ENCODE measurements around the gene GNMT.
"Not testable (repeated sequence)": the region's sequence is repeated elsewhere in the genome, so short reads cannot be mapped to it uniquely, and the experiment has no call there.

GNMT gene

GRCh38 chr6:42940493-42941045 is 20.0 kb upstream of the GNMT start:
- DNase-seq (ENCODE audit: insufficient read length, low spot score) = no peak
- no peak for FAIRE-seq

- not testable (repeated sequence) for FAIRE-seq
Measured at GRCh38 chr6:42941356-42941755, 19.2 kb upstream of the GNMT start.

GRCh38 chr6:42942444-42942843 is 18.1 kb upstream of the GNMT start:
- no peak for DNase-seq (ENCODE audit: insufficient read length, low spot score)

More at GRCh38 chr6:42941356-42941755, 19.2 kb upstream of the GNMT start:
- DNase-seq (ENCODE audit: insufficient read length, low spot score) = not testable (repeated sequence)

GRCh38 chr6:42947950-42948349 is 12.6 kb upstream of the GNMT start:
- FAIRE-seq = no peak
- DNase-seq (ENCODE audit: insufficient read length, low spot score) = no peak

More at GRCh38 chr6:42942444-42942843, 18.1 kb upstream of the GNMT start:
- no peak for FAIRE-seq

- FAIRE-seq (no peak), DNase-seq (ENCODE audit: insufficient read length, low spot score) (no peak)
Measured at GRCh38 chr6:42952389-42952788, 8.2 kb upstream of the GNMT start.

GRCh38 chr6:42954405-42954804 is 6.1 kb upstream of the GNMT start:
- DNase-seq (ENCODE audit: insufficient read length, low spot score); FAIRE-seq: not testable (repeated sequence)

GRCh38 chr6:42958125-42958524 is 2.4 kb upstream of the GNMT start:
- no peak for FAIRE-seq

GRCh38 chr6:42959917-42960242 is 674 bp upstream of the GNMT start:
- FAIRE-seq (no peak), DNase-seq (ENCODE audit: insufficient read length, low spot score) (no peak)

More at GRCh38 chr6:42958125-42958524, 2.4 kb upstream of the GNMT start:
- no peak for DNase-seq (ENCODE audit: insufficient read length, low spot score)

GRCh38 chr6:42961020-42961470 is 491 bp downstream of the GNMT start:
- DNase-seq (ENCODE audit: insufficient read length, low spot score) = no peak
- FAIRE-seq = no peak

- DNase-seq (ENCODE audit: insufficient read length, low spot score) (no peak), FAIRE-seq (no peak)
Measured at GRCh38 chr6:42962096-42962495, 1.5 kb downstream of the GNMT start.

GRCh38 chr6:42962502-42963178 is 2.1 kb downstream of the GNMT start:
- DNase-seq (ENCODE audit: insufficient read length, low spot score) = no peak
- FAIRE-seq = no peak

- FAIRE-seq (no peak), DNase-seq (ENCODE audit: insufficient read length, low spot score) (no peak)
Measured at GRCh38 chr6:42963179-42963854, 2.8 kb downstream of the GNMT start.

GRCh38 chr6:42963855-42964605 is 3.5 kb downstream of the GNMT start:
- no peak for DNase-seq (ENCODE audit: insufficient read length, low spot score)
- no peak for FAIRE-seq

- FAIRE-seq = no peak
Measured at GRCh38 chr6:42966571-42966970, 6.0 kb downstream of the GNMT start.

GRCh38 chr6:42967228-42967627 is 6.7 kb downstream of the GNMT start:
- FAIRE-seq (no peak), DNase-seq (ENCODE audit: insufficient read length, low spot score) (no peak)

More at GRCh38 chr6:42966571-42966970, 6.0 kb downstream of the GNMT start:
- no peak for DNase-seq (ENCODE audit: insufficient read length, low spot score)

GRCh38 chr6:42968126-42968701 is 7.7 kb downstream of the GNMT start:
- FAIRE-seq (no peak), DNase-seq (ENCODE audit: insufficient read length, low spot score) (no peak)

GRCh38 chr6:42968783-42969182 is 8.2 kb downstream of the GNMT start:
- no peak for FAIRE-seq
- no peak for DNase-seq (ENCODE audit: insufficient read length, low spot score)

GRCh38 chr6:42969431-42969830 is 8.9 kb downstream of the GNMT start:
- FAIRE-seq (no peak), DNase-seq (ENCODE audit: insufficient read length, low spot score) (no peak)

GRCh38 chr6:42969934-42970333 is 9.4 kb downstream of the GNMT start:
- FAIRE-seq (no peak), DNase-seq (ENCODE audit: insufficient read length, low spot score) (no peak)

- DNase-seq (ENCODE audit: insufficient read length, low spot score) = no peak
- no peak for FAIRE-seq
Measured at GRCh38 chr6:42970871-42971612, 10.5 kb downstream of the GNMT start.

Data from GM19239 (cell line).